ENCODE results near the gene COL23A1. TPM values are rescaled to one million over a fixed set of nuclear protein-coding genes. Genes with fewer than 3 reads are reported as not detected.

COL23A1 gene
- polyA plus RNA-seq, 3 donors, result 0.11 to 0.21 TPM; not detected in 1

DNA sequence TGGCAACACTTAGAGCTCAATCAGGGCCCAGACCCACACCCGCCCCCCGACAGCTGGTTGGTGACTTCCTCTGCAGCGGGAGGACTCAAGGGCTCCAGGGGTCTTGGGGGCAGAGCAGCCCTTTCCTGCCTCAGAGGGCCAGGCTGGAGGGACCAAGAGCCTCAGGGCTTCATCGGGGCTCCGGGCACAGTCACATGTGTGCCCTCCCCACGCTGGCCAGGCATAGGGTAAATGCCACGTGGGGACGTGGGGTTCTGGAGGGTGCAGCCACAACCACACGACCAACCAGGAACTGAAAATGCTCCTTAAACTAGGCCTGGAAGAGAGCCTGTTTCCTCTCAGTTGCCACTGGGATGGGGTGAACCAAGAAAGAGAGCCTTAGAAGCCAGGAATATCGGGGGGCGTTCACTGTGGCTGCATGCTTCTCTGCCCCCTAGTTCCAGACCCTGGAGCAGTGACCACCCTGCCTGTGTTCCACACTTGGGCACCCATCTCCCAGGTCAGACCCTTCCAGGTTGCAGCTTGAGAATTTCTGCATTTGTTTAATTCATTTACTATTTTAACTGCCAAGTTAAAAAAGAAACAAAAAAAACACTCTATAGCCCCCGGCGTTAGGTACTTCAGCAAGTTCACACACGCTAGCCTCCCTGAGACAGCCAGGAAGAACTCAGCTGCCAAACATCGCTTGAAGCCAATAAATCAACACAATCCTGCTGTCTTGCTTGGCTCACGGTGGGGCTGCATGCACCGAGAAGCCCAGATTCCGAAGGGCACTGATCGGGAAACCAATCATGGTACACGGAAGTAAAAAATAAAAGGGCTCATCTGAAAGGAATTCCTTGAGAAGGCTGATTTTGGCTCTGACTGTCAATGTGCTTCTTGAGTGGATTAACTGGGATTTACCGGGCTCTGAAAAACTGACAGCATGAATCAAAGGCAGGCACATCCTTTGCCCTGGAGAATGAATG, 301.5 kb downstream of the COL23A1 start:
- no peaks in the 10 kb centered on the region for H4K20me1 ChIP-seq (ENCODE audit: insufficient read depth, low read length)
- no peaks in the 10 kb centered on the region for H3K79me2 ChIP-seq (ENCODE audit: insufficient read depth, low read length)
- no peaks in the 10 kb centered on the region for H3K27me3 ChIP-seq (ENCODE audit: control insufficient read depth in 2 of 2, insufficient read depth in 2 of 2, low read length in 2 of 2)
- H3K4me1 ChIP-seq (ENCODE audit: control insufficient read depth in 1 of 2, insufficient read depth in 2 of 2, low read length in 2 of 2), result peaks cover 5 to 6% of the 10 kb centered on the region in 2 donors
- H3K9me3 Mint-ChIP-seq, result peaks cover 4 to 7% (median 5%) of the 10 kb centered on the region in 7 donors
- TF ChIP-seq, protein P1, sequence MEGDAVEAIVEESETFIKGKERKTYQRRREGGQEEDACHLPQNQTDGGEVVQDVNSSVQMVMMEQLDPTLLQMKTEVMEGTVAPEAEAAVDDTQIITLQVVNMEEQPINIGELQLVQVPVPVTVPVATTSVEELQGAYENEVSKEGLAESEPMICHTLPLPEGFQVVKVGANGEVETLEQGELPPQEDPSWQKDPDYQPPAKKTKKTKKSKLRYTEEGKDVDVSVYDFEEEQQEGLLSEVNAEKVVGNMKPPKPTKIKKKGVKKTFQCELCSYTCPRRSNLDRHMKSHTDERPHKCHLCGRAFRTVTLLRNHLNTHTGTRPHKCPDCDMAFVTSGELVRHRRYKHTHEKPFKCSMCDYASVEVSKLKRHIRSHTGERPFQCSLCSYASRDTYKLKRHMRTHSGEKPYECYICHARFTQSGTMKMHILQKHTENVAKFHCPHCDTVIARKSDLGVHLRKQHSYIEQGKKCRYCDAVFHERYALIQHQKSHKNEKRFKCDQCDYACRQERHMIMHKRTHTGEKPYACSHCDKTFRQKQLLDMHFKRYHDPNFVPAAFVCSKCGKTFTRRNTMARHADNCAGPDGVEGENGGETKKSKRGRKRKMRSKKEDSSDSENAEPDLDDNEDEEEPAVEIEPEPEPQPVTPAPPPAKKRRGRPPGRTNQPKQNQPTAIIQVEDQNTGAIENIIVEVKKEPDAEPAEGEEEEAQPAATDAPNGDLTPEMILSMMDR (IDR thresholded peaks at IDR 0.05), result no peak
- peak in 1 of 3 donors; percentile 22 for DNase-seq
- H3K9ac ChIP-seq (ENCODE audit: insufficient read depth, low read length, poor library complexity, severe bottlenecking), result no peak overlapping the region
- no peak overlapping the region for H3K4me3 ChIP-seq (replicated peaks in 1 of 3; ENCODE audit: low read depth in 2 of 3, low read length in 3 of 3)
- no peak overlapping the region for H3K4me2 ChIP-seq (replicated peaks; ENCODE audit: extremely low read depth, low read length, poor library complexity, severe bottlenecking)
- no peaks in the 10 kb centered on the region for H3K36me3 ChIP-seq (replicated peaks in 1 of 2; ENCODE audit: control insufficient read depth in 1 of 2, insufficient read depth in 2 of 2, low read length in 2 of 2)
- peaks cover 13% of the 10 kb centered on the region for H3K4me1 Mint-ChIP-seq
- H3K27ac ChIP-seq (ENCODE audit: low read depth in 1 of 2, low read length in 2 of 2), result no peak overlapping the region
- intact Hi-C loops (cut with micrococcal nuclease), result no loop called here
- no peaks in the 10 kb centered on the region for H3K36me3 Mint-ChIP-seq
- no peak overlapping the region for H3K4me3 Mint-ChIP-seq
- peak overlapping the region; percentile 50 for H2AFZ ChIP-seq (ENCODE audit: insufficient read depth, low read depth, low read length, poor library complexity, severe bottlenecking)
- 70% methylated on average over 12 of the region's 21 CpGs for WGBS (ENCODE audit: insufficient coverage)
- peak overlapping the region in 1 of 7 donors; percentile 11 for H3K27ac Mint-ChIP-seq
- peaks cover 0 to 6% (median 2%) of the 10 kb centered on the region in 3 donors for H3K27me3 Mint-ChIP-seq (ENCODE audit: low read depth in 3 of 3)
- peaks cover 4% of the 10 kb centered on the region in 2 donors for H3K9me3 ChIP-seq (replicated peaks in 1 of 2; ENCODE audit: control insufficient read depth in 1 of 2, insufficient read depth in 1 of 2, low read length in 2 of 2)

DNA sequence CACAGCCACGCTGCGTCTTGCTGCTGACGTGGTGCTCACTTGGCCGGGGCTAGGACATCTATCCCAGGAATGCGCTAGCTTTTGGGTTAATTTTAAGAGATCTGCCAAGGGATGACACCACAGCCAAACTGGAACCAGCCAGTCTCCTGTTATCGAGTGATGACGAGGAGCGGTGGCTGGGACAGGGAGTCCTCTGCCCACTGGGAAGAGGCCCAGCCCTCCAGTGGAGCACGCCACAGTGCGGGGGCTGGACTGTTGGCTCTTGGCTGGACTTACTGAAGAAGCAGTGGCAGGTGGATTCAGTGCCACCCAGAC, 302.4 kb downstream of the COL23A1 start:
- 97% methylated on average over 10 of the region's 10 CpGs for WGBS (ENCODE audit: insufficient coverage)
- no peak overlapping the region for H3K4me2 ChIP-seq (replicated peaks; ENCODE audit: extremely low read depth, low read length, poor library complexity, severe bottlenecking)
- intact Hi-C loops (cut with micrococcal nuclease), result no loop called here

More for the DNA sequence above, 302.4 kb downstream of the COL23A1 start:
- H3K4me1 ChIP-seq (ENCODE audit: control insufficient read depth in 1 of 2, insufficient read depth in 2 of 2, low read length in 2 of 2), result peaks cover 5 to 6% of the 10 kb centered on the region in 2 donors
- H3K79me2 ChIP-seq (ENCODE audit: insufficient read depth, low read length), result no peaks in the 10 kb centered on the region
- no peaks in the 10 kb centered on the region for H3K36me3 Mint-ChIP-seq
- H3K4me1 Mint-ChIP-seq, result peaks cover 13% of the 10 kb centered on the region
- H3K27me3 ChIP-seq (ENCODE audit: control insufficient read depth in 2 of 2, insufficient read depth in 2 of 2, low read length in 2 of 2), result no peaks in the 10 kb centered on the region
- no peaks in the 10 kb centered on the region for H4K20me1 ChIP-seq (ENCODE audit: insufficient read depth, low read length)
- no peaks in the 10 kb centered on the region for H3K36me3 ChIP-seq (replicated peaks in 1 of 2; ENCODE audit: control insufficient read depth in 1 of 2, insufficient read depth in 2 of 2, low read length in 2 of 2)
- peak overlapping the region in 1 of 7 donors; percentile 7 for H3K27ac Mint-ChIP-seq
- H3K27ac ChIP-seq (ENCODE audit: low read depth in 1 of 2, low read length in 2 of 2), result no peak overlapping the region
- H3K9me3 Mint-ChIP-seq, result peaks cover 4 to 9% (median 6%) of the 10 kb centered on the region in 7 donors
- no peak for DNase-seq
- peaks cover 4 to 6% of the 10 kb centered on the region in 2 donors for H3K9me3 ChIP-seq (replicated peaks in 1 of 2; ENCODE audit: control insufficient read depth in 1 of 2, insufficient read depth in 1 of 2, low read length in 2 of 2)
- H3K27me3 Mint-ChIP-seq (ENCODE audit: low read depth in 3 of 3), result peaks cover 0 to 4% (median 0%) of the 10 kb centered on the region in 3 donors
- no peak overlapping the region for H3K4me3 ChIP-seq (replicated peaks in 1 of 3; ENCODE audit: low read depth in 2 of 3, low read length in 3 of 3)
- TF ChIP-seq, protein P1 (IDR thresholded peaks at IDR 0.05), result no peak
- no peak overlapping the region for H3K9ac ChIP-seq (ENCODE audit: insufficient read depth, low read length, poor library complexity, severe bottlenecking)
- H3K4me3 Mint-ChIP-seq, result no peak overlapping the region
- H2AFZ ChIP-seq (ENCODE audit: insufficient read depth, low read depth, low read length, poor library complexity, severe bottlenecking), result no peak overlapping the region
